Fibroblast of lung (primary cell): ENCODE measurements around the gene IL31RA.

ENCODE experiments used
- CTCF ChIP-seq, 2 donors: IDR thresholded peaks in 1 of 2; conservative IDR thresholded peaks in 1 of 2; 1 replicate in 1 of 2; 2 replicates in 1 of 2; pipeline ENCODE4 v1.5.1; 2011 to 2012; ENCODE audit warnings: low read length in 2 of 2, control low read depth in 1 of 2, inconsistent platforms in 1 of 2, low read depth in 1 of 2, mild to moderate bottlenecking in 1 of 2
- EZH2 ChIP-seq: IDR thresholded peaks from 2 replicates; pipeline ENCODE4 v1.5.1; 2012; ENCODE audit warnings: low read length, control low read depth, mild to moderate bottlenecking; ENCODE audit errors: missing control alignments

GRCh38 chr5:55894135-55894534, 43.0 kb downstream of the IL31RA start:
- no peak for TF ChIP-seq CTCF (conservative IDR thresholded peaks at IDR 0.05 in 1 of 2, IDR thresholded peaks at IDR 0.05 in 1 of 2; ENCODE audit: low read depth in 1 of 2, low read length in 2 of 2)
- TF ChIP-seq EZH2 = no peak
